PFSK-1 (cell line): Measurements from ENCODE around the gene KRTAP10-1.

Experiments
- FOXP2 ChIP-seq: optimal IDR thresholded peaks from 2 replicates; pipeline ENCODE3; 2011; ENCODE audit warnings: borderline replicate concordance, control low read depth, inconsistent platforms; ENCODE audit not compliant: insufficient read depth; ENCODE audit errors: extremely low read length, extremely low read depth
- POLR2AphosphoS5 ChIP-seq: IDR thresholded peaks from 2 replicates; pipeline ENCODE4 v1.6.1; 2012; ENCODE audit warnings: low read depth, mild to moderate bottlenecking, control low read depth, low read length, moderate library complexity
- SIN3A ChIP-seq: IDR thresholded peaks from 2 replicates; pipeline ENCODE4 v1.6.1; 2012; ENCODE audit warnings: mild to moderate bottlenecking, low read length, moderate library complexity, borderline replicate concordance; ENCODE audit not compliant: insufficient read depth
- TAF1 ChIP-seq: IDR thresholded peaks from 2 replicates; pipeline ENCODE4 v1.6.1; 2012; ENCODE audit warnings: low read length, control low read depth, borderline replicate concordance; ENCODE audit not compliant: insufficient read depth
- TF ChIP-seq, protein P1 (sequence below), 2 experiments: IDR thresholded peaks; 2 replicates each; pipeline versions ENCODE4 v1.6.1 to v1.8.0; 2011 to 2012; ENCODE audit warnings: low read depth in 2 of 2, low read length in 2 of 2, control low read depth in 1 of 2, inconsistent platforms in 1 of 2, mild to moderate bottlenecking in 1 of 2, moderate library complexity in 1 of 2; ENCODE audit not compliant: insufficient read depth in 1 of 2

DNA sequence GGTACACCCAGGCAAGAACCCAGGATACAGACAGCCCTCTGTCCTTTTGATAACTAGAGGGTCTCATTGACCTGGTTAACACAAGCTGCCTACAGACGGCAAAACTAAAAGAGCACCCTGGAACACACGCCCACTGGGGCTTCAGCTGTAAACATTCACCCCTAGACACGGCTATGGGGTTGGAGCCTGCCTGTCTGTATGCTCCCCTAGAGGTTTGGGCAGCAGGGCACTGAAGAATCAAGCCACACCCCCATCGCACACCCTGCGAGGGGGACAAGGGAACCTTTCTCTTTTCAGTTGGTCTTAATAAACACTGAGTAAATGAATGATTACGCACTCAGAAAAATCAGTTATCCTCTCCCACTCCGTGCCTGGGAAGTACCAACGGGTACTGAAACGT lies 49.2 kb downstream of the KRTAP10-1 start:
- TF ChIP-seq SIN3A = no peak
- TF ChIP-seq, protein P1, sequence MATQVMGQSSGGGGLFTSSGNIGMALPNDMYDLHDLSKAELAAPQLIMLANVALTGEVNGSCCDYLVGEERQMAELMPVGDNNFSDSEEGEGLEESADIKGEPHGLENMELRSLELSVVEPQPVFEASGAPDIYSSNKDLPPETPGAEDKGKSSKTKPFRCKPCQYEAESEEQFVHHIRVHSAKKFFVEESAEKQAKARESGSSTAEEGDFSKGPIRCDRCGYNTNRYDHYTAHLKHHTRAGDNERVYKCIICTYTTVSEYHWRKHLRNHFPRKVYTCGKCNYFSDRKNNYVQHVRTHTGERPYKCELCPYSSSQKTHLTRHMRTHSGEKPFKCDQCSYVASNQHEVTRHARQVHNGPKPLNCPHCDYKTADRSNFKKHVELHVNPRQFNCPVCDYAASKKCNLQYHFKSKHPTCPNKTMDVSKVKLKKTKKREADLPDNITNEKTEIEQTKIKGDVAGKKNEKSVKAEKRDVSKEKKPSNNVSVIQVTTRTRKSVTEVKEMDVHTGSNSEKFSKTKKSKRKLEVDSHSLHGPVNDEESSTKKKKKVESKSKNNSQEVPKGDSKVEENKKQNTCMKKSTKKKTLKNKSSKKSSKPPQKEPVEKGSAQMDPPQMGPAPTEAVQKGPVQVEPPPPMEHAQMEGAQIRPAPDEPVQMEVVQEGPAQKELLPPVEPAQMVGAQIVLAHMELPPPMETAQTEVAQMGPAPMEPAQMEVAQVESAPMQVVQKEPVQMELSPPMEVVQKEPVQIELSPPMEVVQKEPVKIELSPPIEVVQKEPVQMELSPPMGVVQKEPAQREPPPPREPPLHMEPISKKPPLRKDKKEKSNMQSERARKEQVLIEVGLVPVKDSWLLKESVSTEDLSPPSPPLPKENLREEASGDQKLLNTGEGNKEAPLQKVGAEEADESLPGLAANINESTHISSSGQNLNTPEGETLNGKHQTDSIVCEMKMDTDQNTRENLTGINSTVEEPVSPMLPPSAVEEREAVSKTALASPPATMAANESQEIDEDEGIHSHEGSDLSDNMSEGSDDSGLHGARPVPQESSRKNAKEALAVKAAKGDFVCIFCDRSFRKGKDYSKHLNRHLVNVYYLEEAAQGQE (IDR thresholded peaks at IDR 0.05; ENCODE audit: insufficient read depth in 1 of 2, low read depth in 2 of 2, low read length in 2 of 2) = no peak
- no peak for TF ChIP-seq TAF1
- TF ChIP-seq POLR2AphosphoS5 = no peak
- no peak for TF ChIP-seq FOXP2
